HG02798 (cell line): Measurements from ENCODE around the gene TBL3.
A peak's percentile ranks its signal among the peaks of the same experiment; 100 is the strongest.

Source experiments
- ATAC-seq: cut with Tn5 transposase; IDR thresholded peaks from one replicate; pipeline ENCODE4 v1.9.1; 2021; ENCODE audit warnings: mild to moderate bottlenecking; ENCODE audit not compliant: unreplicated experiment, poor library complexity

The TBL3 gene

GRCh38 chr16:1963806-1964505, 7.9 kb upstream of the TBL3 start:
- peak; percentile 11 for ATAC-seq

DNA sequence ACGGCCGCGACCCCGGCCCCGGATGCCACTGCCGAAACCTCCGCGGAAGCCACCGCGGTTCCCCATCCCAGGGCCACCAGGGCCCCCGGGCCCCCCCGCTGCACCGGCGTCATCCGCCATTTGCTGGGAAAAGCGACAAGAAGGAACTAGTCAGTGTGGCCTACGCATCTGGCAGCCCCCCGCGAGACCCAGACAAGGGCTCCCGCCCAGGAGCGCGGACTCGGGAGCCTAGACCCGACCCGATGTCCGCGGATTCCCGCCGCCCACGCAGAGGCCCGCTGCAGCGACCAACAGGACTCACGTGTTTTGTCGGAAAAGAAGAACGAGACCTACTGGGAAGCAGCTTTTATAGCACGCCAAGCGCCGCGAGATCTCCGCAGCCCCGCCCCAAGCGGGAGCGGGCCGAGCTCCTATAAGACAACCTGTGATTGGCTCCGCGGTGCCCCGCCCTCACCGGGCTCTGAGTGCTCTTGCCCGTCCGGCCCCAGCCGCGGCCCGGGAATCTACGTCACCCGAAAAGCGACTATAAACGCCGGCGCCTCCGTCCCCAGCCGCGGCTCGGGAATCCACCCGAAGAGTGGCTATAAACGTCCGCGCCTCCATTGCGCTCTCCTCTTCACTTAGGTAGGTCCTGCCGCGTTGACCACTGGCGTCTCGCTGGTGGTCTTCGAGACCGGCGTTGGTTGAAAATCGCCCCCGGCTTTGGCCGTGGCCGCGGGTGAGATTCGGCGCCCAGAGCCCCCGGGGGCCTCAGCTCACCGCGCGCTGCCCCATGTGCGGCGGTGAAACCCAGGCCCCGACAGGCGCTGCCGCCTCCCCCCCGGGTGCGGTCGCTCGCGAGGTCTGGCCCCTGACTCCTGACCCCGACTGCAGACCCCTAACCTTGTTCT, 7.1 kb upstream of the TBL3 start, which contains the start of gene RPS2:
Gene RPS2 (minus strand): TSS at position 321 of the 890 bp plus-strand sequence. CDS start 201 bp downstream, at position 120.
- ATAC-seq: peak; percentile 89

DNA sequence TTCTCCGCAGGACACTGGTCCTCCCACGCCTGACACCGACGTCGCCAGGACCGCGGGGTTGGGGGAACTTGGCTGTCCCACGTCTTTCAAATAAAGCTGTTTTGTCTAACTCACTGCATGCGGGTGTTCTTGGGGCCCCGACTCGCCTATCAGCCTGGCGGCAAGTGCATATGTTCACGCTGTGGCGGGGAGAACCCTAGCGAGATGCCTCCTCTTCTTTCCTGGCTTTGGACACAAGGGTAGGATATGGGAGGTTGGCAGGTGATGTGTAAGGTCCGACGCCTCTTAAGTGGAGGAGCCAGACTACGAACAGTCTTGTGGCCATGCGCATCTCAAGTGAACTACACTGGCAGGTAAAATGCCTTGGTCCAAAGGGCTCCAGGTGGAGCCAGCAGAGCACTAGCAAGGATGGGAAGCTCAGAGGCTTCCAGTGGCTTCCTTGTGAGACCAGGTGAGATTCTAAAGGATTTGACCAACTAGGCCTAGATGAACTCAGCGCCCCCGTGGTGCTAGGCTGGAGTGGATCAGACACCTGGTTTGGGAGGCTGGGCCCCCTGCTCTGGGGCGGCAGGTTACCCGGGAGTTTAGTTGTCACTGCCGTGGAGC, 6.4 kb upstream of the TBL3 start:
- ATAC-seq: no peak

DNA sequence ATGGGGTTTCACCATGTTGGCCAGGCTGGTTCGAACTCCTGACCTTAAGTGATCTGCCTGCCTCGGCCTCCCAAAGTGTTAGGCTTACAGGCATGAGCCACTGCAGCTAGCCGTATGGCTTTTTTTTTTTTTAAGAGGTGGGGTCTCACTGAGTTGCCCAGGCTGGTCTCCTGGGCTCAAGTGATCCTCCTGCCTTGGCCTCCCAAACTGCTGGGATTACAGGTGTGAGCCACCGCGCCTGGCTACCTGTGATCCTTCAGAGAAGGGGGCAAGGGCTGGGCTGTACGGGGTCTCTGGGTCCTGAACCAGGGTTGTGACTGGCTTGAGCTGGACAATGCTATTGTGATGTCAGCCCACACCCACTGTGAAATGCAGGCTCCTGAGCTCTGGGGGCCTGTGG, 5.4 kb upstream of the TBL3 start, which contains the start of gene RNF151:
Gene RNF151 (plus strand): TSS at position 397 of the 400 bp plus-strand sequence. CDS start 26 bp downstream, outside the sequence.
- no peak for ATAC-seq

DNA sequence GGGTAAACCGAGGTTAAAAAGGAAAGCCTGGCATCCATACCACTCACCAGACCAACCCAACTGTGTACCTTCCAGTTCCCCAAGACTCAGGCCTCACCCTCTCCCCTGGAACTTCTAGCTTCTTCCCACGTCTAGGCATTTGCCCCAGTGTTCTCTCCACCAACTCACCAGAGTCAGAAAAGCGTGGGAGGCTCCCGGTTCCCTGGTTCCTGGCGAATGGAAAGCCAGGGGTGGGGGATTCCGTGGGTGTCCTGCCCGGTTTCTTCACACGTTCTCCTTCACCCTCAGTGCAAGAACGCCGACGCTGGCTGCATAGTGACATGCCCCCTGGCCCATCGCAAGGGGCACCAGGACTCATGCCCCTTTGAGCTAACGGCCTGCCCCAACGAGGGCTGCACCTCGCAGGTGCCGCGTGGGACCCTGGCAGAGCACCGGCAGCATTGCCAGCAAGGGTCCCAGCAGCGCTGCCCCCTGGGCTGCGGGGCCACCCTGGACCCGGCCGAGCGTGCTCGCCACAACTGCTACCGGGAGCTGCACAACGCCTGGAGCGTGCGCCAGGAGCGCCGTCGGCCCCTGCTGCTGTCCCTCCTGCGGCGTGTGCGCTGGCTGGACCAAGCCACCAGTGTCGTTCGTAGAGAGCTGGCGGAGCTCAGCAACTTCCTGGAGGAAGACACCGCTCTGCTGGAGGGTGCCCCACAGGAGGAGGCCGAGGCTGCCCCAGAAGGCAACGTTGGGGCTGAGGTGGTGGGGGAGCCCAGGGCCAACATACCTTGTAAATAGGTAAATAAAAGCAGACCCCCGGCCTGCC, 3.5 kb upstream of the TBL3 start:
- no peak for ATAC-seq

- ATAC-seq: no peak
These were observed 631 bp downstream of the TBL3 start for GRCh38 chr16:1972490-1972877.

GRCh38 chr16:1973461-1974156, 1.8 kb downstream of the TBL3 start:
- no peak for ATAC-seq

GRCh38 chr16:1974157-1975070, 2.6 kb downstream of the TBL3 start:
- ATAC-seq: no peak

DNA sequence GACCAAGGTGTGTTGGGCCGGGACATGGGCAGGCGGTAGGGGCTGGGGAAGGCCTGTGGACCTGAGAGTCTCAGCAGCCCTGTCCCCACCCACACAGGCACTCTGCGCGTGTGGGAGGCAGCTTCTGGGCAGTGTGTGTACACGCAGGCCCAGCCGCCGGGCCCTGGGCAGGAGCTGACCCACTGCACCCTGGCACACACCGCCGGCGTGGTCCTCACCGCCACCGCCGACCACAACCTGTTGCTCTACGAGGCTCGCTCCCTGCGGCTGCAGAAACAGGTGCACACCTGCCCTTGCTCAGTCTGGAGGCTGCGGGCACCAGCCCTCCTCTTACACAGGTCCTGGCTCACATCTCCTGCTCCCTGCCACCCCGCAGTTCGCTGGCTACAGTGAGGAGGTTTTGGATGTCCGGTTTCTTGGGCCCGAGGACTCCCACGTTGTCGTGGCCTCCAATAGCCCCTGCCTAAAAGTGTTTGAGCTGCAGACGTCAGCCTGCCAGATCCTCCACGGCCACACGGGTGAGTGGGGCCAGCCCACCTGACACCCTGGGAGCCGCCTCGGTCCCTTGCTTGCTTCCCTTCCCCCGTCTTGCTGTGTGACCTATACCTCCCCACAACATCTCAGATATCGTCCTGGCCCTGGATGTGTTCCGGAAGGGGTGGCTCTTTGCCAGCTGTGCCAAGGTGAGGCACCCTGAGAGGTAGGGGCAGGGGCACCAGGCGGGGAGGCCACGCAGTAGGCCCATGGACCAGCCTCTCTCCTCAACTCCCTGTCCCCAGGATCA, 3.8 kb downstream of the TBL3 start:
- no peak for ATAC-seq

DNA sequence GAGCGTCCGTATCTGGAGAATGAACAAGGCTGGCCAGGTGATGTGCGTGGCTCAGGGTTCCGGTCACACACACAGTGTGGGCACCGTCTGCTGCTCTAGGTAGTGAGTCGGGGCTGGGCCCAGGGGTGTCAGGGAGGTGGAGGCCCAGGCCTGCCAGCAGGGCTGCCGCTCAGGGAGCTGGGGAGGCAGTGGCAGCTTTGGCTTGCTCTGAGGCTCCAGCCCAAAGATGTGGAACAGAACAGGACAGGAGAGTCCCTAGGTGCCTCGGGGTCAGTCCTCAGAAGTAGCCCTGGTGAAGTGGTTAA, 4.3 kb downstream of the TBL3 start:
- ATAC-seq: no peak

- no peak for ATAC-seq
These were observed 5.4 kb downstream of the TBL3 start for GRCh38 chr16:1976951-1977874.

DNA sequence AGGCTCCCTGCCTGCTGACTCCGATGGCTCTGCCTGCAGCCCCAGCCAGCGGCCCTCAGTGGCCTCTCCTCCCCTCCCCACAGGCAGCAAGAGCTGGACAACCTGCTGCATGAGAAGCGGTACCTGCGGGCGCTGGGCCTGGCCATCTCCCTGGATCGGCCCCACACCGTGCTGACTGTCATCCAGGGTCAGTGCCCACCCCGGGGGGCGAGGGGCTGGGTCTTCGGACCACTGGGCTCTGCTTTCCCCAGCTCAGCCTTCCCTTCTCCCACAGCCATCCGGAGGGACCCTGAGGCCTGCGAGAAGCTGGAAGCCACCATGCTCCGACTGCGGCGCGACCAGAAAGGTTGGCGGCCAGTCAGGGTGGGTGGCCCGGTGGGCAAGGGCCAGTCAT, 6.0 kb downstream of the TBL3 start:
- no peak for ATAC-seq

DNA sequence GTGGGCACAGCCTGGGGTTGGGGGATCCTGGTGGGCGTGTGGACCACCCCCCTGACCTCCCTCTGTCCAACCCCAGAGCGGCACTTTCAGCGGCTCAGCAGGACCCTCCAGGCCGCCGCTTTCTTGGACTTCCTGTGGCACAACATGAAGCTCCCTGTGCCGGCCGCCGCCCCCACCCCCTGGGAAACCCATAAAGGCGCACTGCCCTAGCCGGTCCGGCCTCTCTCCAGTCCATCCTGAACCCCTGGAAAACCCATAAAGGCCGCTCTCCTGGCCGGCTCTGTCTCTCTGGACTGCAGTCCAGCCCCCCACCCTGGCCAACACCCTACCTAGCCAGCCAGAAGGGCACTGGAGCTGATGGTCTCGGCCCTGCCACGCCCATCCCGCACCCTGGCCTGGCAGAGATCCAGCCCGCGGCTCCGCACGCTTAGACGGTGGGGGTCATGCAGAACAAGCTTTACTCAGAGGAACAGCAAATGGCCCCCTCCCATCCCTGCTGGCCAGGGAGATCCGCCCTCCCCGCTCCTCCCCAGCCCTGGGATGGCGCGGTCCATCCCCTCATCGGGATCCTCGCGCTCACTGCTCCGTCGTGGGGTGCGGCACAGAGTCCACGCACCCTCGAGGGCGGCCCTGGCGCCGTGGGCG, 6.7 kb downstream of the TBL3 start:
- ATAC-seq: no peak

- no peak for ATAC-seq
These were observed 7.6 kb downstream of the TBL3 start for GRCh38 chr16:1979271-1980029.

GRCh38 chr16:1980030-1980769, 8.3 kb downstream of the TBL3 start:
- ATAC-seq: no peak
